Pancreas (tissue), 10 donors: ENCODE results near the gene HNRNPA1L2. TPM values are rescaled to one million over a fixed set of nuclear protein-coding genes. Genes with fewer than 3 reads are reported as not detected.

Source experiments
- ATAC-seq, 4 donors: fragments of 200-7000 bp; cut with Tn5 transposase; one replicate each; pipeline versions ENCODE4 v1.8.0 to v1.9.1; 2020; ENCODE audit warnings: mild to moderate bottlenecking in 4 of 4, moderate library complexity in 4 of 4
- DNase-seq, 6 donors: peaks; one replicate each; pipeline ENCODE4 v3.0.0-alpha.2; 2020
- FAIRE-seq: peaks from 2 replicates; lab custom pipeline; 2012; peaks lifted over from hg19 to GRCh38; lab: Jason Lieb, UNC
- H3K27ac ChIP-seq, 4 donors: fragments of 200-600 bp; sonication (generic); 1 replicate in 3 of 4; 2 replicates in 1 of 4; pipeline versions ENCODE4 v1.5.0 to v1.8.0; 2020
- H3K27me3 ChIP-seq, 4 donors: fragments of 200-600 bp; one replicate each; pipeline ENCODE4 v1.8.0; 2021
- H3K36me3 ChIP-seq, 3 donors: fragments of 200-600 bp; sonication (generic) in 1 of 3; one replicate each; pipeline versions ENCODE4 v1.5.0 to v1.8.0; 2020 to 2021
- H3K4me1 ChIP-seq, 3 donors: fragments of 200-600 bp; one replicate each; pipeline ENCODE4 v1.8.0; 2021
- H3K4me3 ChIP-seq, 4 donors: fragments of 200-600 bp; sonication (generic) in 2 of 4; one replicate each; pipeline versions ENCODE4 v1.5.0 to v1.8.0; 2020 to 2021
- H3K9me3 ChIP-seq, 4 donors: fragments of 200-600 bp; one replicate each; pipeline ENCODE4 v1.8.0; 2021
- WGBS, 2 donors: extraction: QIAGEN DNeasy Blood & Tissue Kit; methylation state at CpG; one replicate each; pipeline ENCODE4 v1.1.7; 2013; 5-methylcytosine and 5-hydroxymethylcytosine counted together
- intact Hi-C, 3 donors: fragments of 100-400 bp; cut with DNase I; formaldehyde crosslinking; loops; one replicate each; pipeline versions ENCODE4 v1.11.1 to v1.14.2; 2022
- polyA plus RNA-seq, 2 donors: library from polyadenylated mRNA; stranded (reverse); fragments of 200-250 nt; gene quantifications; one replicate each; pipeline ENCODE4 v1.2.3, GENCODE V29; 2013
- total RNA-seq, 6 donors: library from RNA; stranded (reverse); fragmentation: NEBNext Ultra II Directional in 4 of 6; extraction: Animal tissue kit (Norgen Biotek cat#: 25700) in 4 of 6; gene quantifications; one replicate each; pipeline versions ENCODE4 v1.2.1 to v1.2.4, GENCODE V29; 2021 to 2023
- TF ChIP-seq, protein P1 (sequence below), 4 donors: fragments of 200-600 bp; sonication (generic) in 3 of 4; IDR thresholded peaks; one replicate each; pipeline versions ENCODE4 v1.5.0 to v1.8.0; 2021; ENCODE audit warnings: antibody characterized with exemption in 4 of 4
- donor health status: healthy with polysubstance abuse.
- donor health status: DM: no; HTN: no; CAD: no; lungs with moderate emphysema.
- donor health status: DM: no; HTN: no; CAD: no.
- donor health status: control.
- donor health status: control.
- donor health status: Bipolar disorder and iron deficiency.
- donor health status: DM: yes; HTN: yes; CAD: no.
- donor health status: DM: no; HTN: no; CAD: no.
- donor health status: DM: no; HTN: no; CAD: no.
- donor health status: DM: yes; HTN: yes; CAD: no.

The HNRNPA1L2 gene
- total and polyA plus RNA-seq, 8 donors, result 1.9 to 15.0 (median 3.1) TPM

DNA sequence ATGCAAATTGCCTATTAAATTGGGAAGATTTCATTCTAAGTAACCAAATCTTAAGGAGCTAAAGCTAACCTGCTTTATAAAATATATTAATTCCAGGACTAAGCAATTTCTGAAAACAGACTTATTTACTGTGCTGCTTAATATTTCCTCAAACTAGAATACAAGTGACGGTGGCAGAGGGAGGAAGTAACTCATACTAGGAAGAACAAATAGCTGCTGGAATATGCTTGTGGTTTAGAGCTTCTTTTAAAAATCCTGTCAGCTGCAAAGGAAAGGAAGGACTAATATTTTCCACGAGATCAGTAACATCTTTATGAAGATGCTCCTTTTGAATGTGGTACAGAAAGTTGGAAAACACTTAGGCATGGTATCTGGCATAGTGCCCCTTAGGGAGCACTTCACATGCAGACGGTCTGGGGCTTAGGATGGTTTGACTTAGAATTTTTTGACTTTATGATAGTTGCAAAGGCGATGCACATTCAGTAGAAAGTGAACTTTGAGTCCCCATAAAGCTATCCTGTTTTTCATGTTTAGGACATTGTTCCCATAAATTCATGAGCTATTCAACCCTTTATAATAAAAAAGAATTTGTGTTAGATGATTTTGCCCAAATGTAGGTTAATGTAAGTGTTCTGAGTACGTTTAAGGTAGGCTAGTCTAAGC is 3.4 kb upstream of the HNRNPA1L2 start:
- no peaks in the 10 kb centered on the region for H3K9me3 ChIP-seq
- peaks cover 0 to 8% (median 0%) of the 10 kb centered on the region in 3 donors for H3K36me3 ChIP-seq
- no peaks in the 10 kb centered on the region for H3K4me1 ChIP-seq
- no peaks in the 10 kb centered on the region for H3K27me3 ChIP-seq
- TF ChIP-seq, protein P1, sequence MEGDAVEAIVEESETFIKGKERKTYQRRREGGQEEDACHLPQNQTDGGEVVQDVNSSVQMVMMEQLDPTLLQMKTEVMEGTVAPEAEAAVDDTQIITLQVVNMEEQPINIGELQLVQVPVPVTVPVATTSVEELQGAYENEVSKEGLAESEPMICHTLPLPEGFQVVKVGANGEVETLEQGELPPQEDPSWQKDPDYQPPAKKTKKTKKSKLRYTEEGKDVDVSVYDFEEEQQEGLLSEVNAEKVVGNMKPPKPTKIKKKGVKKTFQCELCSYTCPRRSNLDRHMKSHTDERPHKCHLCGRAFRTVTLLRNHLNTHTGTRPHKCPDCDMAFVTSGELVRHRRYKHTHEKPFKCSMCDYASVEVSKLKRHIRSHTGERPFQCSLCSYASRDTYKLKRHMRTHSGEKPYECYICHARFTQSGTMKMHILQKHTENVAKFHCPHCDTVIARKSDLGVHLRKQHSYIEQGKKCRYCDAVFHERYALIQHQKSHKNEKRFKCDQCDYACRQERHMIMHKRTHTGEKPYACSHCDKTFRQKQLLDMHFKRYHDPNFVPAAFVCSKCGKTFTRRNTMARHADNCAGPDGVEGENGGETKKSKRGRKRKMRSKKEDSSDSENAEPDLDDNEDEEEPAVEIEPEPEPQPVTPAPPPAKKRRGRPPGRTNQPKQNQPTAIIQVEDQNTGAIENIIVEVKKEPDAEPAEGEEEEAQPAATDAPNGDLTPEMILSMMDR (IDR thresholded peaks at IDR 0.05), result no peak
- H3K4me3 ChIP-seq, result no peak overlapping the region
- FAIRE-seq (no peak), DNase-seq (no peak), ATAC-seq (no peak)
- WGBS, 2 donors, result 87 to 94% methylated on average over 5 of the region's 5 CpGs
- H3K27ac ChIP-seq, result no peak overlapping the region
- intact Hi-C loops, result no loop called here

DNA sequence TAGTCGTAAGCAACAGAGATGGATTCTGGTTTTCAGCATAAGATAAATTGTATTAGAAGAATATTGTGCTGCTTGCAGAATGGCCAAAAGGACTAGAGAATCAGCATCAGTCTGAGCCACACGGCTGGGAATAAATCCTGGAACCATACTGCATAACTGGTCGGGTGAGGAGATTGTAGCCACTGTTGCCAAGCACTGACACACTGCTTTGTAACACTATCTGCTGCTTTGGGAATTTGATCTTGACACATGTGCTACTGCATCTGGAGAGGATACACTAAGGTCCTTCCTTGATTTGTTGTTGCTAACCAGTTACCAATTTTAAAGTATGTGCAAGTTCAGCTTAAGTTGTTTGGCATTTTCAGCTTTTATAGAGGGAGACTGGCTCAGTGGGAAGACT is 1.9 kb downstream of the HNRNPA1L2 start:
- Histone ChIP-seq H3K9me3 (no peaks in the 10 kb centered on the region), H3K27me3 (no peaks in the 10 kb centered on the region), H3K27ac (no peak overlapping the region), H3K4me3 (no peak overlapping the region), H3K4me1 (no peaks in the 10 kb centered on the region), H3K36me3 (peaks cover 0 to 8% (median 0%) of the 10 kb centered on the region in 3 donors)
- ATAC-seq (no peak), DNase-seq (no peak), FAIRE-seq (no peak)
- WGBS, 2 donors, result 65 to 69% methylated on average over 3 of the region's 3 CpGs
- TF ChIP-seq, protein P1 (IDR thresholded peaks at IDR 0.05), result no peak
- intact Hi-C loops, result no loop called here

DNA sequence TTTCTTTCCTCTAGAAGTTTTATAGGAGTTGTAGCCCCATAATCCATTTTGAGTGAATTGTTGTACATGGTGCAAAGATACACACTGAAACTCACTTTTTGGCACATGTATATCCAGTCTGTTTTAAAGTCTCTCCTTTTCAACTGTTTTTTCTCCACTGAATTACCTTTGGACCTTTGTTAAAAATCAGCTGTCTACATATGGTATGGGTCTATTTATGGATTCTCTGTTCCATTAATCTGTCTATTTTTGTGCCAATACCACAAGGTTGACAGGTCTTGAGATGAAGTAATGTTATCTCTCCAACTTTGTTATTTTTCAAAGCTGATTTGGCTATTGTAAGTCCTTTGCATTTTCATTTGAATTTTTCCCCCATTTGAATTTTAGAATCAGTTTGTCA is 4.7 kb downstream of the HNRNPA1L2 start:
- Histone ChIP-seq H3K27me3 (no peaks in the 10 kb centered on the region), H3K9me3 (no peaks in the 10 kb centered on the region), H3K36me3 (no peaks in the 10 kb centered on the region), H3K4me1 (peaks cover 6 to 11% (median 11%) of the 10 kb centered on the region in 3 donors), H3K27ac (no peak overlapping the region), H3K4me3 (no peak overlapping the region)
- ATAC-seq (no peak), FAIRE-seq (no peak), DNase-seq (no peak)
- intact Hi-C loops, result no loop called here
- TF ChIP-seq, protein P1 (IDR thresholded peaks at IDR 0.05), result no peak

GRCh38 chr13:52650731-52651130 is 8.5 kb downstream of the HNRNPA1L2 start:
- FAIRE-seq (no peak), DNase-seq (no peak), ATAC-seq (no peak)
- TF ChIP-seq, protein P1 (IDR thresholded peaks at IDR 0.05), result no peak
- Histone ChIP-seq H3K27ac (no peak overlapping the region), H3K4me1 (peaks cover 19 to 24% (median 20%) of the 10 kb centered on the region in 3 donors), H3K27me3 (no peaks in the 10 kb centered on the region), H3K4me3 (peak overlapping the region in 2 of 4 donors; percentile 74 to 85), H3K9me3 (no peaks in the 10 kb centered on the region), H3K36me3 (no peaks in the 10 kb centered on the region)
- intact Hi-C loops, result no loop called here
- WGBS, 2 donors, result 68 to 70% methylated on average over 6 of the region's 6 CpGs

- TF ChIP-seq, protein P1 (IDR thresholded peaks at IDR 0.05), result no peak
- H3K9me3 ChIP-seq, result no peaks in the 10 kb centered on the region
- 0% methylated on average over 7 of the region's 7 CpGs for WGBS, 2 donors
- H3K36me3 ChIP-seq, result no peaks in the 10 kb centered on the region
- H3K27me3 ChIP-seq, result no peaks in the 10 kb centered on the region
- intact Hi-C loops, result no loop called here
- peaks cover 19 to 25% (median 20%) of the 10 kb centered on the region in 3 donors for H3K4me1 ChIP-seq
- DNase-seq (no peak), FAIRE-seq (no peak), ATAC-seq (peak; percentile 21 to 52 (median 42))
- peak overlapping the region; percentile 96 to 99 (median 98) for H3K27ac ChIP-seq
- peak overlapping the region; percentile 59 to 85 (median 67) for H3K4me3 ChIP-seq
Observed at GRCh38 chr13:52651897-52652195, 9.6 kb downstream of the HNRNPA1L2 start.
